Left lung (tissue), 10 donors: ENCODE results near the gene PCNX3. TPM values are rescaled to one million over a fixed set of nuclear protein-coding genes. Genes with fewer than 3 reads are reported as not detected.

ENCODE experiments used
- ATAC-seq: fragments of 200-7000 bp; cut with Tn5 transposase; one replicate; pipeline ENCODE4 v1.9.1; 2020; ENCODE audit warnings: moderate library complexity
- DNase-seq, 4 donors: peaks; one replicate each; pipeline ENCODE4 v3.0.0-alpha.2; 2013 to 2020
- H3K27ac ChIP-seq, 2 donors: fragments of 200-600 bp; sonication (generic) in 1 of 2; one replicate each; pipeline versions ENCODE4 v1.5.0 to v1.8.0; 2020 to 2021
- H3K27me3 ChIP-seq, 2 donors: fragments of 200-600 bp; sonication (generic) in 1 of 2; one replicate each; pipeline versions ENCODE4 v1.5.0 to v1.8.0; 2020 to 2021
- H3K36me3 ChIP-seq, 2 donors: fragments of 200-600 bp; sonication (generic) in 1 of 2; one replicate each; pipeline versions ENCODE4 v1.5.0 to v1.8.0; 2020 to 2021
- H3K4me1 ChIP-seq, 2 donors: fragments of 200-600 bp; one replicate each; pipeline ENCODE4 v1.8.0; 2021
- H3K4me3 ChIP-seq, 2 donors: fragments of 200-600 bp; sonication (generic) in 1 of 2; one replicate each; pipeline versions ENCODE4 v1.5.0 to v1.8.0; 2020 to 2021; ENCODE audit warnings: mild to moderate bottlenecking in 1 of 2
- H3K9me3 ChIP-seq, 2 donors: fragments of 200-600 bp; sonication (generic) in 1 of 2; one replicate each; pipeline versions ENCODE4 v1.5.0 to v1.8.0; 2020 to 2021
- intact Hi-C, 2 donors: fragments of 100-400 bp; cut with DNase I; formaldehyde crosslinking; loops; one replicate each; pipeline versions ENCODE4 v1.11.2 to v1.14.2; 2022
- polyA plus RNA-seq, 6 donors: library from polyadenylated mRNA; unstranded; fragments of 120-200 nt; gene quantifications; one replicate each; pipeline ENCODE4 v1.2.1, GENCODE V29; 2013; ENCODE audit not compliant: insufficient read length in 6 of 6
- total RNA-seq, 2 donors: library from RNA; stranded (reverse); fragmentation: NEBNext Ultra II Directional; extraction: Animal tissue kit (Norgen Biotek cat#: 25700); gene quantifications; one replicate each; pipeline ENCODE4 v1.2.1, GENCODE V29; 2021
- TF ChIP-seq, protein P1 (sequence below), 2 donors: fragments of 200-600 bp; sonication (generic) in 1 of 2; IDR thresholded peaks; one replicate each; pipeline versions ENCODE4 v1.5.0 to v1.8.0; 2021; ENCODE audit warnings: antibody characterized with exemption in 2 of 2
- donor health status: DM: no; HTN: yes; CAD: no.
- donor health status: DM: no; HTN: no; CAD: no.

Gene PCNX3
- total and polyA plus RNA-seq, 8 donors: 19.9 to 44.5 (median 26.2) TPM

DNA sequence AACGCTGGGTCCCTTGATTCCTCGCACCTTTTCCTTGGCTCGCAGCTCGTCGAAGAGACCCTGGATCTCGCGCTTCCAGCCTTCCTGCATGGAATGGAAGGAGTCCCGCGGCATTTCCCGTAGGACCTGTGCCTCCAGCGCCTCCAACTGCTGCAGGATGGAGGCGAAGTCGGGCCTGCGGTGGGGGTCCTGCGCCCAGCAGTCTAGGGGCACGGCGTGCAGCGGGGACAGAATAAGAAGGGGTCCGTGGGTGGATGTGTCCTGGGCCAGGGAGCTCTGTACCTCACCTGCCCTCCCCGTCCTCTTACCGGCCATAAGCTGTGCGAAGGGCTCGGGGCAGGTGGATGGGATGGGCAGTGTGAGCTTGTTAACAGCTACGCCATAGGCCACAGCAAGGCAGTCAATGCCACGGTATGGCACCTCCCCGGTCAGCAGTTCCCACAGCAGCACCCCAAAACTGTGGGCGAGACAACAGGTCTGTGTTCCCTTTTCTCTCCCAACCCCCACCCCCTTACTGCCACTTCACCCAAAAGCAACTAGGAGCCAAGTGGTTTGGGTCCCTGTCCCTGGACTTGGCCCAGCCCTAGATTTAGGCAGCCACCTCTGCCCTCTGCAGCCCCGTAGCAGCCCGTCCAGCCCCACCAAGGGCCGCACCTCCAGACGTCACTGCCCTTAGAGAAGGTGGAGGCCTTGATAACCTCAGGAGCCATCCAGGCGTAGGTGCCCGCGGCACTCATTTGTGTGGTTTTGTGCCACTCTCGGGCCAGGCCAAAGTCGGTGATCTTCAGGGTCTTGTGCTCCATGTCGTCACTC is 7.8 kb upstream of the PCNX3 start:
- Histone ChIP-seq H3K4me1 (peaks cover 37 to 62% of the 10 kb centered on the region in 2 donors), H3K27ac (peak overlapping the region in 1 of 2 donors; percentile 53), H3K4me3 (peak overlapping the region in 1 of 2 donors; percentile 17), H3K27me3 (no peaks in the 10 kb centered on the region), H3K36me3 (peaks cover 0 to 76% of the 10 kb centered on the region in 2 donors), H3K9me3 (no peaks in the 10 kb centered on the region)
- TF ChIP-seq, protein P1, sequence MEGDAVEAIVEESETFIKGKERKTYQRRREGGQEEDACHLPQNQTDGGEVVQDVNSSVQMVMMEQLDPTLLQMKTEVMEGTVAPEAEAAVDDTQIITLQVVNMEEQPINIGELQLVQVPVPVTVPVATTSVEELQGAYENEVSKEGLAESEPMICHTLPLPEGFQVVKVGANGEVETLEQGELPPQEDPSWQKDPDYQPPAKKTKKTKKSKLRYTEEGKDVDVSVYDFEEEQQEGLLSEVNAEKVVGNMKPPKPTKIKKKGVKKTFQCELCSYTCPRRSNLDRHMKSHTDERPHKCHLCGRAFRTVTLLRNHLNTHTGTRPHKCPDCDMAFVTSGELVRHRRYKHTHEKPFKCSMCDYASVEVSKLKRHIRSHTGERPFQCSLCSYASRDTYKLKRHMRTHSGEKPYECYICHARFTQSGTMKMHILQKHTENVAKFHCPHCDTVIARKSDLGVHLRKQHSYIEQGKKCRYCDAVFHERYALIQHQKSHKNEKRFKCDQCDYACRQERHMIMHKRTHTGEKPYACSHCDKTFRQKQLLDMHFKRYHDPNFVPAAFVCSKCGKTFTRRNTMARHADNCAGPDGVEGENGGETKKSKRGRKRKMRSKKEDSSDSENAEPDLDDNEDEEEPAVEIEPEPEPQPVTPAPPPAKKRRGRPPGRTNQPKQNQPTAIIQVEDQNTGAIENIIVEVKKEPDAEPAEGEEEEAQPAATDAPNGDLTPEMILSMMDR (IDR thresholded peaks at IDR 0.05): no peak
- intact Hi-C loops: no loop called here
- ATAC-seq: no peak
- DNase-seq: no peak

DNA sequence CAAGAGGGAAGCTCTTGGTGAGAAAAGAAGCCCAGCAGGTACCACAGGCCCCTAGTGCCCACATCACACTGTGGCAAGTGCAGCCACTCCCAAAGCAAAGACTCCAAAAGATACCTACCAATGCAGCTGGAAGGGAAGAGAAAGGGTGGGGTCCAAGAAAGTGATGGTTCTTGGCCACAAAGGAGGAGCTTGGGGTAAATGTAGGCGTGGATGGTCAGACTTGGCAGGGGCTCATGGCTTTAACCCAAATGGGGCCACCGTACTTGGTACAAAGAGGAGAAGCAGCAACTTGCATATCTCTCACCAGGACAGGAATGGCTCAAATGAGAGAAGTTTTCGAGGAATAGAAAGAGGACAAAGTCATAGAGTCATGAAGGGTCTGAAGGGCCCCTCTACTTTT is 6.3 kb upstream of the PCNX3 start:
- H3K27me3 ChIP-seq: no peaks in the 10 kb centered on the region
- intact Hi-C loops: no loop called here
- DNase-seq: no peak
- no peaks in the 10 kb centered on the region for H3K9me3 ChIP-seq
- H3K4me1 ChIP-seq: peaks cover 43 to 68% of the 10 kb centered on the region in 2 donors
- TF ChIP-seq, protein P1 (IDR thresholded peaks at IDR 0.05): no peak
- no peak for ATAC-seq
- peak overlapping the region in 1 of 2 donors; percentile 72 for H3K4me3 ChIP-seq
- peaks cover 0 to 62% of the 10 kb centered on the region in 2 donors for H3K36me3 ChIP-seq
- H3K27ac ChIP-seq: peak overlapping the region in 1 of 2 donors; percentile 40

DNA sequence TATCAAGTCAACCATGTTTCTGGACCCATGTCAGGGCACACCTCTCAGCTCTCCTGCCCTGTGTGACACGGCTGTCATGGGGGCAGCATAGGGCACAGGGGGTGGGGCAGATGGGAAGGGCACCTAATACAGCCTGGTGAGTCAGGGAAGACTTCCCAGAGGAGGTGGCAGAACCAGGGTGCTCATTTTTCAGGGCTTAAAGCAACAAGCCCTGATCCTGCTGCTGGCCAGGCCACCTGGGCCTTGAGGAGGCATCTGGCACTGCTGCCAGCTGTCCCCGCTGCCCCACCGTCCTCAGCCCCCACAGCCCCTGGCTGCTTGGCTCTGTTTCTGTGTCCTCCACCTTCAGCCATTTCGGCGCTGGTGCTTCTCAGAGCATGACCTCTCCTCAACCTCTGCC is 5.9 kb upstream of the PCNX3 start:
- Histone ChIP-seq H3K27me3 (no peaks in the 10 kb centered on the region), H3K4me1 (peaks cover 43 to 68% of the 10 kb centered on the region in 2 donors), H3K4me3 (peak overlapping the region in 1 of 2 donors; percentile 72), H3K27ac (peak overlapping the region in 1 of 2 donors; percentile 84), H3K36me3 (peaks cover 0 to 57% of the 10 kb centered on the region in 2 donors), H3K9me3 (no peaks in the 10 kb centered on the region)
- ATAC-seq: no peak
- DNase-seq: no peak
- TF ChIP-seq, protein P1 (IDR thresholded peaks at IDR 0.05): no peak
- intact Hi-C loops: no loop called here

DNA sequence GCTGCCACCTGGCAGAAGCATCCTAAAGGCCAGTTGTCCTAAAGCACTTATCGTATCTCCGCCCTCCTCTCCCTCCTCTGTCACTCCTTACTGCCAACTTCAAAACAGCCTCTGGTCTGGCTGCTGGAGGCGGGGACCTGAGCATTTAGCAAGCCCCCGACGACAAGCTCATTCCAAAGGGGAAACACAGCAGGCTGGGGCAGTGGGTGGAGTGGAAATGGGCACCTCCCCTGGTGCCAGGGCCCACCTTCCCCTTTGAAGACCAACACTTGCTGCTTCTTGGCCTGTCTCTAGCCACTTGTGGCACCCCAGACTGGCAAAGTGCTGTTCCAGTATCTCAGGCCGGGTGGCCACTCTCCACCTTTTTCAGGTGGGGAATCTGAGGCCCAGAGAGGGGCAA is 5.2 kb upstream of the PCNX3 start:
- TF ChIP-seq, protein P1 (IDR thresholded peaks at IDR 0.05): no peak
- Histone ChIP-seq H3K9me3 (no peaks in the 10 kb centered on the region), H3K36me3 (peaks cover 0 to 50% of the 10 kb centered on the region in 2 donors), H3K27me3 (no peaks in the 10 kb centered on the region), H3K27ac (peak overlapping the region; percentile 84 to 89), H3K4me1 (peaks cover 43 to 68% of the 10 kb centered on the region in 2 donors), H3K4me3 (peak overlapping the region in 1 of 2 donors; percentile 72)
- no peak for DNase-seq
- no peak for ATAC-seq
- intact Hi-C loops: no loop called here

DNA sequence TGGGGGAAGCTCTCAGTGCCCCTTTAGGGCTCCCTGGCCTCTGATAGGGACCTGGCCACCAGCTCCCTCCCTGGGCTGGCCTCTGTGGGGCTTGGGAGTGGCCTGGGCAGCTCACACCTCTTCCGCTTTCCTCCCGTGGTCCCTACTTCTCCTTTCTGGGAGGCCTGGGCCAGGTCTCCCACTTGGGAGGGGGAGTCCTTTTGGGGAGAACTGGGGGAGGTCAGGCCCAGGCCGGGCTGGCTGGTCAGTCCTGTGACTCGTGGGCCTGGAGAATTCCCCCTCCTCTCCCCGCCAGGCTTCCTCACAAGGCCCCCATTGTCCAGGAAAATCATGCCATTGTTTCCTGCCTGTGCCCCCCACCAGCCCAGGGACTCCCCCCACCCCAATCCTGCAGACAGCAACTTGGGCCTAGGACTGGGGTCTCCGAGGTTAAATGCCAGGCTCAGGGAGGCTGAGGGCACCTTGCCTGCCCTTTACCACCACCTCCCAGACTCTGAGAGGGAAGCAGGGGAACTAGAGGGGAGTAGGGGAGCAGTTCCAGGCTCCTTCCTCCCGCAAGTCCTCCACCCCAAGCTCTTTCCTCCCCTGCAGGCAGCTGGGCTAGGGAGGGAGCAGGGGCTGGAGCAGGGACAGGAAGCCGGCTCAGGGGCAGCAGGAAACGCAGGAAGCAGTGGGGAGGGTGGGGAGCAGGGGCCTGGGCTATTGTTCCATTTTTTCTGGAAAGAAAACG is 4.4 kb upstream of the PCNX3 start:
- peak overlapping the region; percentile 84 to 89 for H3K27ac ChIP-seq
- DNase-seq (peak in 3 of 4 donors; percentile 37 to 93 (median 85)), ATAC-seq (no peak)
- peaks cover 0 to 42% of the 10 kb centered on the region in 2 donors for H3K36me3 ChIP-seq
- H3K4me3 ChIP-seq: peak overlapping the region; percentile 2 to 72
- TF ChIP-seq, protein P1 (IDR thresholded peaks at IDR 0.05): no peak
- H3K9me3 ChIP-seq: no peaks in the 10 kb centered on the region
- H3K4me1 ChIP-seq: peaks cover 43 to 69% of the 10 kb centered on the region in 2 donors
- intact Hi-C loops: no loop called here
- H3K27me3 ChIP-seq: no peaks in the 10 kb centered on the region
